Gastroesophageal sphincter (tissue), 3 donors: ENCODE results near the gene MEIS2.

ENCODE experiments used
- CTCF ChIP-seq, 4 experiments: fragments of 200-600 bp in 2 of 4; fragments of 450-650 bp in 2 of 4; sonication (generic) in 1 of 4; IDR thresholded peaks; one replicate each; pipeline ENCODE4 v1.5.1; 2017 to 2019; ENCODE audit warnings: antibody characterized with exemption in 4 of 4, mild to moderate bottlenecking in 2 of 4, moderate library complexity in 2 of 4
- POLR2A ChIP-seq, 2 donors: fragments of 450-650 bp; IDR thresholded peaks; one replicate each; pipeline ENCODE4 v1.6.1; 2017; ENCODE audit warnings: antibody characterized with exemption in 2 of 2, mild to moderate bottlenecking in 2 of 2, moderate library complexity in 1 of 2

GRCh38 chr15:36914466-36914865 lies 185.9 kb downstream of the MEIS2 start:
- no peak for TF ChIP-seq CTCF (IDR thresholded peaks at IDR 0.05)
- no peak for TF ChIP-seq POLR2A (IDR thresholded peaks at IDR 0.05)
